HEK293T (cell line): Measurements from ENCODE around the gene NCKIPSD.
A peak's percentile ranks its signal among the peaks of the same experiment; 100 is the strongest.

Source experiments
- CTCF ChIA-PET: fragments of 350-600 bp; formaldehyde crosslinking; extraction: SDS; loops from one replicate; lab custom pipeline; 2021; ENCODE audit warnings: antibody characterized with exemption, inconsistent platforms; lab: Yijun Ruan, JAX
- POLR2A ChIA-PET: fragments of 350-600 bp; formaldehyde crosslinking; extraction: SDS; loops from one replicate; lab custom pipeline; 2020; ENCODE audit warnings: antibody characterized with exemption, inconsistent platforms; lab: Yijun Ruan, JAX
- DNase-seq: peaks from one replicate; pipeline ENCODE4 v3.0.0; 2012; ENCODE audit warnings: mixed read lengths; ENCODE audit errors: extremely low spot score
- ARNT ChIP-seq: fragments of 450-650 bp; IDR thresholded peaks from 2 replicates; pipeline ENCODE4 v1.6.1; 2017; ENCODE audit warnings: mild to moderate bottlenecking
- BHLHE40 ChIP-seq: fragments of 450-650 bp; IDR thresholded peaks from 2 replicates; pipeline ENCODE4 v1.6.1; 2016; ENCODE audit warnings: mild to moderate bottlenecking, moderate library complexity, borderline replicate concordance
- CTBP1 ChIP-seq: fragments of 450-650 bp; IDR thresholded peaks from 2 replicates; pipeline ENCODE4 v1.6.1; 2016; ENCODE audit warnings: borderline replicate concordance
- FOXA1 ChIP-seq: fragments of 450-650 bp; IDR thresholded peaks from 2 replicates; pipeline ENCODE4 v1.6.1; 2016; ENCODE audit warnings: mild to moderate bottlenecking
- FOXK2 ChIP-seq: fragments of 450-650 bp; IDR thresholded peaks from 2 replicates; pipeline ENCODE4 v1.6.1; 2016; ENCODE audit warnings: mild to moderate bottlenecking
- FOXM1 ChIP-seq: fragments of 450-650 bp; IDR thresholded peaks from 2 replicates; pipeline ENCODE4 v1.6.1; 2017; ENCODE audit warnings: mild to moderate bottlenecking, borderline replicate concordance
- HDGF ChIP-seq: fragments of 450-650 bp; IDR thresholded peaks from 2 replicates; pipeline ENCODE4 v1.6.1; 2017; ENCODE audit warnings: antibody characterized with exemption, borderline replicate concordance
- L3MBTL2 ChIP-seq: fragments of 450-650 bp; conservative IDR thresholded peaks from 2 replicates; pipeline ENCODE4 v1.6.1; 2016; ENCODE audit warnings: mild to moderate bottlenecking
- LEF1 ChIP-seq: fragments of 450-650 bp; IDR thresholded peaks from 2 replicates; pipeline ENCODE4 v1.6.1; 2017; ENCODE audit warnings: mild to moderate bottlenecking, borderline replicate concordance
- NFRKB ChIP-seq: fragments of 450-650 bp; IDR thresholded peaks from 2 replicates; pipeline ENCODE4 v1.6.1; 2016; ENCODE audit warnings: mild to moderate bottlenecking, moderate library complexity
- SP1 ChIP-seq: fragments of 450-650 bp; IDR thresholded peaks from 2 replicates; pipeline ENCODE4 v1.6.1; 2017
- SUZ12 ChIP-seq: fragments of 450-650 bp; IDR thresholded peaks from 2 replicates; pipeline ENCODE4 v1.6.1; 2016; ENCODE audit warnings: mild to moderate bottlenecking
- TARDBP ChIP-seq: fragments of 450-650 bp; IDR thresholded peaks from 2 replicates; pipeline ENCODE4 v1.6.1; 2016
- ZNF384 ChIP-seq: fragments of 450-650 bp; IDR thresholded peaks from 2 replicates; pipeline ENCODE4 v1.6.1; 2016
- TF ChIP-seq, protein P1 (sequence below): fragments of 450-650 bp; IDR thresholded peaks from 2 replicates; pipeline ENCODE4 v1.6.1; 2016

The NCKIPSD gene

DNA sequence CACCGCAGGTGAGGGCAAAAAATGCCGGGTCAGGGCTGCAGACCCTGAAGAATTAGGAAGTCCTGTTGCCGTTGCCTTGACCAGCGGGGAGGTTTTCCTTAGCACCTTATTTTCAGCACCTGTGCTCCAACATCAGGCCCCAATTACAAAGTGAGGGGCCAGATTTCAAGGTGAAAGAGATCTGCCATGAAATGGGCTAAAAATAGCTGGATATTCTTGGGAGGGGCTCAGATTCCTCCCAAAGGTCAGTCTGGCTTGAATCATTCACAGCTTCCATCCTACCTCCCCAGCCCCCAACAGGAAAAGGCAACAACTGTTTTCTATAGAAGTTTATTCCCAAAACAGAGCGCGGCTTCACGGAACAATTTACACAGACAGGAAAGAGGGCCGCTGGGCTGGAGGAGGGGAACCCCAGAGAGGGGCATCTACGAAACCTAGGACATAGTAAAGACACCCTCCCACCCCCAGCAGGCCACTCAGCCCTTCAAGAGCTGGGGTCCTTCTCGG, 49.5 kb downstream of the NCKIPSD start:
- TF ChIP-seq NFRKB, result no peak
- CTCF ChIA-PET, result interaction anchor here (0.5 to 1.5 kb wide), 11 partner anchors 12 to 352 kb away, joined by 3 to 8 read pairs (median 3); partner anchors contain the start of genes PFKFB4 and UQCRC1
- POLR2A ChIA-PET, result interaction anchor here (1.0 to 3.2 kb wide), 8 partner anchors 10 to 187 kb away, joined by 3 to 21 read pairs (median 7); partner anchors contain the start of genes CELSR3, PFKFB4 and UQCRC1
- DNase-seq, result no peak

GRCh38 chr3:48635222-48636021, 50.3 kb downstream of the NCKIPSD start, which contains the start of gene SLC26A6:
SLC26A6 (minus strand) TSS chr3:48635461; CDS start chr3:48635393, 68 bp downstream.
- no peak for TF ChIP-seq ZNF384
- peak; percentile 53 for TF ChIP-seq L3MBTL2
- 0 out of 2 replicates have a peak, but pooled peaks have one; percentile 45 for TF ChIP-seq HDGF
- DNase-seq, result peak; percentile 99
- CTCF ChIA-PET, result interaction anchor here (0.5 to 1.6 kb wide), 16 partner anchors 13 to 397 kb away, joined by 3 to 8 read pairs (median 4); partner anchors contain the start of genes CELSR3, PFKFB4 and UQCRC1
- POLR2A ChIA-PET, result interaction anchor here (0.6 to 3.2 kb wide), 13 partner anchors 10 to 372 kb away, joined by 3 to 21 read pairs (median 5); partner anchors contain the start of genes CELSR3, NCKIPSD, PFKFB4 and UQCRC1

- TF ChIP-seq ARNT (no peak), FOXA1 (no peak), SP1 (no peak)
- ChIA-PET POLR2A (interaction anchor here (1.1 to 3.2 kb wide), 9 partner anchors 9 to 373 kb away, joined by 3 to 21 read pairs (median 6); partner anchors contain the start of genes CCDC51, CELSR3, NCKIPSD and UQCRC1), CTCF (interaction anchor here (0.6 to 1.6 kb wide), 10 partner anchors 14 to 396 kb away, joined by 3 to 8 read pairs (median 4); partner anchors contain the start of genes CELSR3 and UQCRC1)
- DNase-seq, result peak; percentile 64
Observed at GRCh38 chr3:48634661-48635221, 51.0 kb downstream of the NCKIPSD start.

- DNase-seq, result no peak
- ChIA-PET POLR2A (interaction anchor here (1.1 to 3.2 kb wide), 9 partner anchors 8 to 374 kb away, joined by 3 to 21 read pairs (median 6); partner anchors contain the start of genes ATRIP, CCDC51, CELSR3 and NCKIPSD), CTCF (interaction anchor here (1.5 kb wide), 2 partner anchors 161 to 198 kb away, joined by 4 to 5 read pairs; no protein-coding TSS in a partner anchor)
- TF ChIP-seq ZNF384 (no peak), FOXA1 (no peak)
- TF ChIP-seq, protein P1, sequence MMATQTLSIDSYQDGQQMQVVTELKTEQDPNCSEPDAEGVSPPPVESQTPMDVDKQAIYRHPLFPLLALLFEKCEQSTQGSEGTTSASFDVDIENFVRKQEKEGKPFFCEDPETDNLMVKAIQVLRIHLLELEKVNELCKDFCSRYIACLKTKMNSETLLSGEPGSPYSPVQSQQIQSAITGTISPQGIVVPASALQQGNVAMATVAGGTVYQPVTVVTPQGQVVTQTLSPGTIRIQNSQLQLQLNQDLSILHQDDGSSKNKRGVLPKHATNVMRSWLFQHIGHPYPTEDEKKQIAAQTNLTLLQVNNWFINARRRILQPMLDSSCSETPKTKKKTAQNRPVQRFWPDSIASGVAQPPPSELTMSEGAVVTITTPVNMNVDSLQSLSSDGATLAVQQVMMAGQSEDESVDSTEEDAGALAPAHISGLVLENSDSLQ, result no peak
Observed at GRCh38 chr3:48633743-48634142, 52.0 kb downstream of the NCKIPSD start.

GRCh38 chr3:48633256-48633655, 52.5 kb downstream of the NCKIPSD start:
- TF ChIP-seq, protein P1, result no peak
- TF ChIP-seq SUZ12 (no peak), ZNF384 (no peak), NFRKB (no peak), FOXM1 (no peak), HDGF (no peak), LEF1 (no peak), CTBP1 (no peak), TARDBP (no peak)
- ChIA-PET CTCF (interaction anchor here (1.5 kb wide), 1 partner anchor 160 kb away, joined by 5 read pairs; no protein-coding TSS in a partner anchor), POLR2A (interaction anchor here (1.2 to 1.9 kb wide), 3 partner anchors 10 to 187 kb away, joined by 3 to 6 read pairs (median 4); partner anchors contain the start of genes ATRIP and NCKIPSD)
- DNase-seq, result no peak

DNA sequence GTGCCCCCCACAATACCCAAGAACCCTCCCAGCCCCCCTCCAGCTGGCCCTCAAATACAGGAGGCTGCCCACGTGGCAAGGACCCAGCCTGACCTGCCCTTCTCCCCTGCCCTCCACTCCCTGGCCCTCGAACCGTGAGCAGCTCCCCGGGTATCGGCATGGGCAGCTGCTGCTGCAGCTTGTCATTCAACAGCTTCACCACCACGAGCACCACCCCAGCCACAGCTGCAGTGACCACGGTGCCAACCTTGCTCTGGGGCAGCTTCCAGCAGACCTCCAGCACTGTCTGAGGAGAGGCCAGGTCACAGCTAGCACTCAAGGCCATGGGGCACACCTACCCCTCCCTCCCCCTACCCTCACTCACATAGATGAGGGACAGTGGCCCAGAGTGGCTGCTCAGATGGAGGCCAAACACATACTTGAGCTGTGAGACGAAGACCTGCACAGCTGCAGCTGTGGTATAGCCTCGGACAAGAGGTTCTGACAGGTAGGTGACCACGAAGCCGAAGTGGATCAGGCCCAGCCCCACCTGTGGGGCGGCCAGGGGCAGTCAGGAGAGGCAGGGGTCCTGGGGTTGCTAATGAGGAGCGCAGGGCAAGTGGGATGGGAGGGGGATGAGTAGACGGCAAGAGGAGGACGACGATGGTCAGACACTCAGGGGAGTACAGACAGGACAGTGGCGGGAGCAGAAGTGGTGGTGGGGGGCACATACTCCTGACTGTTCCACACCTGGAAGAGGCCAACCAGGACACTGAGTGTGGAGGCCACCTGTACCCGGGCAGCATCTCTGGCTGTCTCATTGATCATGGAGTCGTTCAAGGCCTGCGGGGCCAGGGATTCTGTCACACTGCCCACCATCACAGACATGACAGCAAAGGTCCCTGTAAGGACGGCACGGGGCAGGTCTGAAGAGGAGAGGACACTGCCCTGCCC, 53.9 kb downstream of the NCKIPSD start:
- no peak for TF ChIP-seq BHLHE40
- no peak for TF ChIP-seq FOXM1
- TF ChIP-seq ARNT, result no peak
- TF ChIP-seq LEF1, result no peak
- TF ChIP-seq NFRKB, result no peak
- no peak for TF ChIP-seq HDGF
- TF ChIP-seq SUZ12, result no peak
- TF ChIP-seq FOXK2, result no peak
- TF ChIP-seq, protein P1, result no peak
- no peak for TF ChIP-seq SP1
- TF ChIP-seq ZNF384, result no peak
- TF ChIP-seq TARDBP, result no peak
- ChIA-PET CTCF (no interaction called here), POLR2A (no interaction called here)
- no peak for DNase-seq
